Sigmoid colon (tissue), 4 donors: Measurements from ENCODE around the gene SNX24.

ENCODE experiments used
- EP300 ChIP-seq, 4 donors: sonication (generic); formaldehyde crosslinking; IDR thresholded peaks; one replicate each; pipeline ENCODE4 v1.6.1; 2017; ENCODE audit warnings: antibody characterized with exemption in 4 of 4
- POLR2A ChIP-seq, 2 donors: fragments of 450-650 bp; IDR thresholded peaks; one replicate each; pipeline ENCODE4 v1.6.1; 2016; ENCODE audit warnings: antibody characterized with exemption in 2 of 2, mild to moderate bottlenecking in 2 of 2, moderate library complexity in 2 of 2
- POLR2AphosphoS5 ChIP-seq, 4 donors: sonication (generic); formaldehyde crosslinking; IDR thresholded peaks; one replicate each; pipeline ENCODE4 v1.6.1; 2017; ENCODE audit warnings: antibody characterized with exemption in 4 of 4
- TF ChIP-seq, protein P1 (sequence below), 4 experiments: fragments of 450-650 bp in 3 of 4; fragments of 200-600 bp in 1 of 4; IDR thresholded peaks; one replicate each; pipeline ENCODE4 v1.5.1; 2016 to 2019; ENCODE audit warnings: antibody characterized with exemption in 4 of 4, mild to moderate bottlenecking in 3 of 4, moderate library complexity in 2 of 4

DNA sequence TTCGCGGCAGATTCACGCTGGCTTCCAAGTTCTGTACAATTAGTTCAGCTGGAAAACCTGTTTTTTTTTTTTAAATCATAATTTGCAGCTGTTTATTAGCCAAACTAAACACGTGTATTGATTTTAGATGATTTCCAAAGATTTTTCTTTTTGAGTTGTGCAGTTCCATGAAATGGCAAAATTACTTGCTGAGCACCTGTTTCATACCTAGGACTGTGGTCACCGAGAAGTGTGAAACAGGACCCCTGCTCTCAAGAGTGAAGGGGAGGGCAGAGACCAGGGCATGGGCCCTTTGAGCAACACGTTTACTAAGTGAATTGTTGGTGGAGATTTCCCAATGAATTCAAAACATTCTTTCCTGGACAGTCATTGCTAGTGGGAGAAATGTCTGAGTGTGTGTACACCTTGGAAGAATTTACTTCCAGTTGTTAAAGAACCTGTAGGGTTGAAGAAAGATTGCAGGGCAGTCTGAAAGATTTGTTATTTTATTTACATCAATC, 688 bp downstream of the SNX24 start:
- TF ChIP-seq, protein P1, sequence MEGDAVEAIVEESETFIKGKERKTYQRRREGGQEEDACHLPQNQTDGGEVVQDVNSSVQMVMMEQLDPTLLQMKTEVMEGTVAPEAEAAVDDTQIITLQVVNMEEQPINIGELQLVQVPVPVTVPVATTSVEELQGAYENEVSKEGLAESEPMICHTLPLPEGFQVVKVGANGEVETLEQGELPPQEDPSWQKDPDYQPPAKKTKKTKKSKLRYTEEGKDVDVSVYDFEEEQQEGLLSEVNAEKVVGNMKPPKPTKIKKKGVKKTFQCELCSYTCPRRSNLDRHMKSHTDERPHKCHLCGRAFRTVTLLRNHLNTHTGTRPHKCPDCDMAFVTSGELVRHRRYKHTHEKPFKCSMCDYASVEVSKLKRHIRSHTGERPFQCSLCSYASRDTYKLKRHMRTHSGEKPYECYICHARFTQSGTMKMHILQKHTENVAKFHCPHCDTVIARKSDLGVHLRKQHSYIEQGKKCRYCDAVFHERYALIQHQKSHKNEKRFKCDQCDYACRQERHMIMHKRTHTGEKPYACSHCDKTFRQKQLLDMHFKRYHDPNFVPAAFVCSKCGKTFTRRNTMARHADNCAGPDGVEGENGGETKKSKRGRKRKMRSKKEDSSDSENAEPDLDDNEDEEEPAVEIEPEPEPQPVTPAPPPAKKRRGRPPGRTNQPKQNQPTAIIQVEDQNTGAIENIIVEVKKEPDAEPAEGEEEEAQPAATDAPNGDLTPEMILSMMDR (IDR thresholded peaks at IDR 0.05) = no peak
- TF ChIP-seq POLR2A (IDR thresholded peaks at IDR 0.05) (no peak), POLR2AphosphoS5 (IDR thresholded peaks at IDR 0.05) (no peak), EP300 (IDR thresholded peaks at IDR 0.05) (no peak)
